OCI-LY3 (cell line): Measurements from ENCODE around the gene C10orf105.

Experiments used
- H2AFZ ChIP-seq: fragments of 200-600, 300-600 bp; shearing (Covaris generic); 2 replicates; pipeline ENCODE4 v1.6.0; 2014; ENCODE audit warnings: antibody characterized with exemption, low read depth, low read length
- H3K27ac ChIP-seq: fragments of 200-600, 300-600 bp; sonication (generic); 2 replicates; pipeline ENCODE4 v1.5.1; 2014; ENCODE audit warnings: mild to moderate bottlenecking, low read length, moderate library complexity, mixed read lengths
- H3K27me3 ChIP-seq: fragments of 200-600, 300-600 bp; sonication (generic); 2 replicates; pipeline ENCODE4 v1.6.1; 2014; ENCODE audit warnings: low read depth, low read length, mixed read lengths
- H3K36me3 ChIP-seq: fragments of 200-600, 300-600 bp; sonication (generic); replicated peaks from 2 replicates; pipeline ENCODE3; 2014; ENCODE audit warnings: low read depth, low read length, mixed read lengths
- H3K4me1 ChIP-seq: fragments of 300-600, 200-600 bp; sonication (generic); 2 replicates; pipeline ENCODE4 v1.6.1; 2014; ENCODE audit warnings: low read length, mixed read lengths
- H3K4me2 ChIP-seq: fragments of 200-600, 300-600 bp; sonication (generic); 2 replicates; pipeline ENCODE4 v1.6.1; 2014; ENCODE audit warnings: low read length, mixed read lengths
- H3K4me3 ChIP-seq: fragments of 300-600, 200-600 bp; sonication (generic); 2 replicates; pipeline ENCODE4 v1.5.1; 2014; ENCODE audit warnings: antibody characterized with exemption, mild to moderate bottlenecking, low read length, moderate library complexity
- H3K79me2 ChIP-seq: fragments of 300-600, 200-600 bp; shearing (Covaris generic); 2 replicates; pipeline ENCODE4 v1.6.1; 2014; ENCODE audit warnings: mild to moderate bottlenecking, low read length, mixed read lengths
- H3K9ac ChIP-seq: fragments of 300-600, 200-600 bp; shearing (Covaris generic); 2 replicates; pipeline ENCODE4 v1.6.0; 2014; ENCODE audit warnings: mild to moderate bottlenecking, low read length, moderate library complexity
- H3K9me3 ChIP-seq: fragments of 200-600, 300-600 bp; shearing (Covaris generic); 2 replicates; pipeline ENCODE4 v1.6.1; 2014; ENCODE audit warnings: low read length, mixed read lengths; ENCODE audit not compliant: insufficient read depth
- H4K20me1 ChIP-seq: fragments of 200-600, 300-600 bp; sonication (generic); 2 replicates; pipeline ENCODE4 v1.6.1; 2016; ENCODE audit warnings: low read length, mixed read lengths; ENCODE audit not compliant: insufficient read depth
- CTCF ChIP-seq: fragments of 200-600, 300-600 bp; sonication (generic); IDR thresholded peaks from 2 replicates; pipeline ENCODE4 v1.5.1; 2014; ENCODE audit warnings: antibody characterized with exemption, low read length, low read depth
- EZH2phosphoT487 ChIP-seq: fragments of 200-600 bp; shearing (Covaris generic); IDR thresholded peaks from 2 replicates; pipeline ENCODE4 v1.6.1; 2018; ENCODE audit warnings: antibody characterized with exemption, mixed run types, low read depth

C10orf105 gene

DNA sequence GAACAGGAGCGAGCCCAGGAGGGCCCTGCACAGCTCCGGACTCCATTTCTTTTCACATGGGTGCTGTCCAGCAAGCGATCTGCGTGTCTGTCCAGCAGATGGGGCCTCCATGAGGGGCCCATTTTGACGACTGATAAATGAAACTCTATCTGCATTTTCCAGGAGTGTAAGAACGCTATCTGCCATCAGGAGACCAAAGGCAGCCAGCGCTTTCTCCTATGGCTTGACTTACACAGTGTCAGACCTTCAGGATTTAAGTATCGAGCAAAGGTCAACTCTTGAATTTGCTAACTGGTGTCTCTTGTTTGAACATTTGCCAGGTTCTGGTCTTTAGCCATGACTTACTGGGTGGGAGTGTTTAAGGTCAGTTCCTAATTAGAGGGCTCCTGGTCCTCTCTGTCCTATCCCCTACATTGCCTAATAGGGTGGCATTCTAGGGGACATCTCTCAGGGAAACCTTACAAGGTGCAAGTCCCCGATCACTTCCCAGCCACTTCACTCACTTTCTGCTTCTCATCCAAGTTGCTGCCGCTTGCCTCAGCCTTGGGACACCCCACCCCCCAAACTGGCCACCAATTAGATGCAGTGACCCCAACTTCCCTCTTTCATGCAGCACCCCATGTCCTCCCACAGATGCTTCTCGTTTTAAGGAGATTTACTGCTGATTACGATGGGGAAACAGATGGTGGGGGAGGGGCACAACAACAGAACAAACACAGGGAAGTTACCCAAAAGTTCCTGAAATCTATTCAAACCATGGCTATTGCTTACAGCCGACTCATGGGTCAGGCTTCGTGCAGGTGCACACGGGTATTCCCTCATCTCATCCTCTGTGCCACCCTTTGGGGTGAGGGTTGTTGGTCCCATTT, 33.7 kb upstream of the C10orf105 start:
- no peak overlapping the region for H3K27ac ChIP-seq
- no peaks in the 10 kb centered on the region for H3K36me3 ChIP-seq
- H3K4me1 ChIP-seq = peaks cover 11% of the 10 kb centered on the region
- H3K27me3 ChIP-seq = peaks cover 18% of the 10 kb centered on the region
- no peak overlapping the region for H2AFZ ChIP-seq
- no peaks in the 10 kb centered on the region for H3K9me3 ChIP-seq
- no peaks in the 10 kb centered on the region for H3K79me2 ChIP-seq
- no peak for TF ChIP-seq CTCF
- TF ChIP-seq EZH2phosphoT487 = no peak
- H3K4me2 ChIP-seq = no peak overlapping the region
- no peaks in the 10 kb centered on the region for H4K20me1 ChIP-seq
- no peak overlapping the region for H3K4me3 ChIP-seq
- H3K9ac ChIP-seq = no peak overlapping the region

DNA sequence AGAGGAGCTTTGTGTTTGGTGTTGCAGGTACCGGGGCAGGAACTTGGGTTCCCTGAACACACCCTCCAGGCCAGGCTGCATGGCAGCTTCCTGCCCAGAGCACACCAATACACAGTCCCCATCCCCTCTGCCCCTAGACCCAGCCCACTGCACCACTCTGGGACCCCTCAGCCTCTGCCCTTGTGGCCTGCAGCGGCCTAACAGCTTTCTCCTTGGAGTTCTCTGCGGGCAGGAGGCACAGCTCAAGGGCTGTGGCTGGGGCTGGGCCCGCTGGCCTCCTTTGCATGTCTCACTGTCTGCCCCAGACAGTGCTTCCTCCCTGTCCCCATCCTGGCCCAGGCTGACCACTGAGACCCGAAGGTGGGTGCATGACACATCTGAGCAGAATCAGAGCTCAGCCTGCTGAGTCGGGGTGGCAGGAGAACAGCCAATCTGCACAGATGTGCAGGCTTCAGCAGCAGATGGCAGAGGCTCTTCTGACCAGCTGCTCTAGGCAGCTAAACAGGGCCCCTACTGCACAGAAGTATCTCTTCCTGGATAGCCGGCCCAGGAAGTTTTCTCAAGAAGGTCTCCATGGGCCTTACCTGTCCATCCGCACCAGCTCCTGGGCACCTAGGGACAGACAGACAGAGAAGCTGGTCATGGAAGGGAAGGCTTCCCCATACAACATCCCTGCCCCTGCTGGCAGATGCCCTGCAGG, 33.0 kb upstream of the C10orf105 start:
- H4K20me1 ChIP-seq = no peaks in the 10 kb centered on the region
- TF ChIP-seq CTCF = no peak
- no peak for TF ChIP-seq EZH2phosphoT487
- no peaks in the 10 kb centered on the region for H3K9me3 ChIP-seq
- H3K79me2 ChIP-seq = no peaks in the 10 kb centered on the region
- no peak overlapping the region for H3K9ac ChIP-seq
- no peak overlapping the region for H3K4me3 ChIP-seq
- H3K27me3 ChIP-seq = peaks cover 18% of the 10 kb centered on the region
- H3K4me2 ChIP-seq = no peak overlapping the region
- H3K36me3 ChIP-seq = no peaks in the 10 kb centered on the region
- peaks cover 18% of the 10 kb centered on the region for H3K4me1 ChIP-seq
- no peak overlapping the region for H2AFZ ChIP-seq
- no peak overlapping the region for H3K27ac ChIP-seq

DNA sequence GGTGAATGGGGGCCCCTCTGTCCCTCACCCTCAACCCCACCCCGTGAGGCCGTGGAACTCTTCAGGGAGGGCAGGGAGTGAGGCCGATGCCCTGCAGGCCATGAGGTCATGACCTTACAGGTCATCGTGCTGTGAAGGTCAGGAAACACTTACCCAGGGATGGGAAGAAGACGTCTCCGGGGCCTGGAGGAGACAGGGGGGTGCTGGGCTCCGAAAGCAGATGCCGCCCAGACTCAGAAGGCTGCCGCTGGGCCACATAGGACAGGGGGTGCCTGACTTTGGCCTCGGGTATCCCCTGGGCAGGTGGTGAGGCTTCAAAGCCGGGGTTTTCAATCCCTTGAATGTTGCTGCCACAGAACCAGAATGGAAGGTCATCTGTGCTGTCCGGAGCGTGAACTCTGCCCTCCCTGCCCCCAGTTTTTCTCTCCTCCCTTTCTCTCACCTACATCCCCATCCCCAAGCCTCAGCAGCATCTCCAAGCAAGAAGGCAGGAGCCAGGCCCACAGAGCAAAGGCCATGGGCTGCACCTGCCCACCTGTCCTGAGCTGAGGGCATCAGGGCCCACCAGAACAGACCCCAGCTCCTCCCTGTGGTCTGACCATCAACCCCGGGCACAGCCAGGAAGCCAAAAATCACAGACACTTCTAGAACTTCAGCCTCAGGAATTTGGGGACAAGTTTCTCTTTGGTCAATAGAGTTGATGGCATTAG, 32.1 kb upstream of the C10orf105 start:
- no peak overlapping the region for H2AFZ ChIP-seq
- no peak for TF ChIP-seq EZH2phosphoT487
- no peak for TF ChIP-seq CTCF
- H3K4me1 ChIP-seq = peaks cover 25% of the 10 kb centered on the region
- no peak overlapping the region for H3K4me3 ChIP-seq
- H4K20me1 ChIP-seq = no peaks in the 10 kb centered on the region
- peaks cover 18% of the 10 kb centered on the region for H3K27me3 ChIP-seq
- H3K36me3 ChIP-seq = no peaks in the 10 kb centered on the region
- H3K79me2 ChIP-seq = no peaks in the 10 kb centered on the region
- H3K4me2 ChIP-seq = no peak overlapping the region
- no peaks in the 10 kb centered on the region for H3K9me3 ChIP-seq
- no peak overlapping the region for H3K27ac ChIP-seq
- H3K9ac ChIP-seq = no peak overlapping the region

- no peak overlapping the region for H3K27ac ChIP-seq
- peaks cover 18% of the 10 kb centered on the region for H3K27me3 ChIP-seq
- no peak overlapping the region for H3K4me3 ChIP-seq
- H3K4me1 ChIP-seq = peaks cover 25% of the 10 kb centered on the region
- no peak overlapping the region for H3K4me2 ChIP-seq
- no peak for TF ChIP-seq EZH2phosphoT487
- no peak for TF ChIP-seq CTCF
- H3K36me3 ChIP-seq = no peaks in the 10 kb centered on the region
- no peak overlapping the region for H3K9ac ChIP-seq
- H3K79me2 ChIP-seq = no peaks in the 10 kb centered on the region
- no peaks in the 10 kb centered on the region for H4K20me1 ChIP-seq
- no peaks in the 10 kb centered on the region for H3K9me3 ChIP-seq
- H2AFZ ChIP-seq = no peak overlapping the region
Observed at GRCh38 chr10:71750986-71751385, 31.4 kb upstream of the C10orf105 start.
